ENCODE data around the gene BAZ1A. TPM values are rescaled to one million over a fixed set of nuclear protein-coding genes. Genes with fewer than 3 reads are reported as not detected.

The BAZ1A gene
- total and polyA plus RNA-seq, 10 of the 15 experiments (the other 5 are each of a cell fraction or from before 2014, with no cell fraction given): 34.3 to 96.5 (median 50.7) TPM

DNA sequence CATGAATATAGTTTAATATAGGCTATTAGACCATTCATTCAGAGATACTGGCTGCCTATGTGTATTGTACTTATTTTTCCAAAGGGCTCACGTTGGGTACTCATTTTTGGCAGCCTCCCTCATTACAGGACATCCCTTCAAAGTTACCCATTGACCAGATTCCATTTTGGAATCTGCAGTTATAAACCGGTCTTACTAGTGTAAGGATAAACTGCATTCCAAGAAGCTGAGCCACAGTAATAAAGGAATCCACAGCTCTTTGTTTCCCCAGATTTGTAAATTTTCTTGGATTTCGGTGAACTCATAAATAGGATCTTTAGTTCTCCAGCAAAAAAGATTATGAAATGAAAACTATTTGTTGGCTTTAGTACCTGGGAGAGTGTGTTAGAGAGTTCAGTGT, 141.9 kb downstream of the BAZ1A start (continued):
- TF ChIP-seq, protein P1, sequence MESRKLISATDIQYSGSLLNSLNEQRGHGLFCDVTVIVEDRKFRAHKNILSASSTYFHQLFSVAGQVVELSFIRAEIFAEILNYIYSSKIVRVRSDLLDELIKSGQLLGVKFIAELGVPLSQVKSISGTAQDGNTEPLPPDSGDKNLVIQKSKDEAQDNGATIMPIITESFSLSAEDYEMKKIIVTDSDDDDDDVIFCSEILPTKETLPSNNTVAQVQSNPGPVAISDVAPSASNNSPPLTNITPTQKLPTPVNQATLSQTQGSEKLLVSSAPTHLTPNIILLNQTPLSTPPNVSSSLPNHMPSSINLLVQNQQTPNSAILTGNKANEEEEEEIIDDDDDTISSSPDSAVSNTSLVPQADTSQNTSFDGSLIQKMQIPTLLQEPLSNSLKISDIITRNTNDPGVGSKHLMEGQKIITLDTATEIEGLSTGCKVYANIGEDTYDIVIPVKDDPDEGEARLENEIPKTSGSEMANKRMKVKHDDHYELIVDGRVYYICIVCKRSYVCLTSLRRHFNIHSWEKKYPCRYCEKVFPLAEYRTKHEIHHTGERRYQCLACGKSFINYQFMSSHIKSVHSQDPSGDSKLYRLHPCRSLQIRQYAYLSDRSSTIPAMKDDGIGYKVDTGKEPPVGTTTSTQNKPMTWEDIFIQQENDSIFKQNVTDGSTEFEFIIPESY (IDR thresholded peaks at IDR 0.05): no peak
- no peak for TF ChIP-seq EZH2 (IDR thresholded peaks at IDR 0.05; ENCODE audit: borderline replicate concordance, control insufficient read depth, low read depth, low read length)
- no peak for TF ChIP-seq SMARCA5 (IDR thresholded peaks at IDR 0.05)
- TF ChIP-seq ZNF384 (IDR thresholded peaks at IDR 0.05; ENCODE audit: borderline replicate concordance, low read depth, low read length): no peak
- TF ChIP-seq RB1 (IDR thresholded peaks at IDR 0.05; ENCODE audit: borderline replicate concordance): no peak

DNA sequence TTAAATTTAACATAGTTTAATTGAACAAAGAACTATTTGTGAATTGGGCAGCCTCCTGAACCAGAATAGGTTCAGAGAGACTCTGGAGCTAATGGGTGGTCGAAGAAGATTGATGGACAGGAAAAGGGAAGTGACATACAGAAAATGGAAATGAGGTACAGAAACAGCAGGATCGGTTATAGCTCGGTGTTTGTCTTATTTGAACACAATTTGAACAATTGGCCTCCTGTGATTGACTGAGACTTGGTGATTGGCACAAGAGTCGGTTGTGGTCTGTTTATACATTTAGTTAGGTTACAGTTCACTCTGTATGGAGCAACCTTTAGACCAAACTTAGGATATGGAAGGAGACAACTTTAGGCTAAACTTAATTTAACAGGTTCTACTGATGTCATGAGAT, 142.4 kb downstream of the BAZ1A start:
- POLR2A ChIA-PET: interaction anchor here (0.6 to 1.4 kb wide), 3 partner anchors 16 to 377 kb away, joined by 3 read pairs; no protein-coding TSS in a partner anchor
- BruUV-seq (replicated peaks): no TSS peak
- no peak overlapping the region for H3K9ac ChIP-seq (ENCODE audit: control insufficient read depth, insufficient read depth, low read length)

More for the DNA sequence above, 142.4 kb downstream of the BAZ1A start:
- ChIA-PET CTCF (interaction anchor here (0.7 to 2.6 kb wide), 8 partner anchors 8 to 267 kb away, joined by 3 to 23 read pairs (median 3); no protein-coding TSS in a partner anchor), SMC1A (ENCODE audit: uncharacterized antibody, unreplicated experiment) (no interaction called here), RAD21 (ENCODE audit: unreplicated experiment) (interaction anchor here (1.8 kb wide), 1 partner anchor 10 kb away, joined by 7 read pairs; no protein-coding TSS in a partner anchor)
- FAIRE-seq (no peak), ATAC-seq (peak; percentile 28; the same call in 2 of the 3 replicates), DNase-seq (ENCODE audit: low read depth, low spot score) (no peak)
- H3K79me2 ChIP-seq (ENCODE audit: control insufficient read depth, insufficient read depth, low read length): no peaks in the 10 kb centered on the region
- H2AFZ ChIP-seq (ENCODE audit: control insufficient read depth, low read depth, low read length): no peak overlapping the region
- H3K36me3 ChIP-seq (ENCODE audit: control insufficient read depth in 2 of 2, insufficient read depth in 2 of 2, low read length in 1 of 2): no peaks in the 10 kb centered on the region
- H3K4me1 ChIP-seq (ENCODE audit: control insufficient read depth, insufficient read depth, low read length): no peaks in the 10 kb centered on the region
- no peaks in the 10 kb centered on the region for H3K27me3 ChIP-seq (replicated peaks in 1 of 2; ENCODE audit: control insufficient read depth in 2 of 2, insufficient read depth in 2 of 2, low read length in 1 of 2)
- no peak overlapping the region for H3K4me2 ChIP-seq (ENCODE audit: control insufficient read depth, insufficient read depth)
- intact Hi-C loops (cut with micrococcal nuclease; ENCODE audit: unreplicated experiment) (no loop called here), in situ Hi-C loops (cut with MboI) (no loop called here)
- H3K9me3 ChIP-seq (replicated peaks; ENCODE audit: control insufficient read depth, insufficient read depth, low read length): no peaks in the 10 kb centered on the region
- no peak overlapping the region for H3K4me3 ChIP-seq
- WGBS (ENCODE audit: insufficient coverage, insufficient replicate concordance, low lambda C conversion rate, missing lambda C conversion rate): 0% methylated on average over 4 of the region's 4 CpGs
- H3K27ac ChIP-seq (ENCODE audit: control insufficient read depth, insufficient read depth): no peak overlapping the region
- TF ChIP-seq WRNIP1 (IDR thresholded peaks at IDR 0.05; ENCODE audit: borderline replicate concordance, low read depth, low read length) (no peak), SPI1 (IDR thresholded peaks at IDR 0.05; ENCODE audit: borderline replicate concordance, insufficient read depth, low read depth, low read length) (peak; percentile 30; the same call in 1 of the 2 replicates), HDAC6 (IDR thresholded peaks at IDR 0.05; ENCODE audit: unreplicated experiment) (no peak), RB1 (IDR thresholded peaks at IDR 0.05; ENCODE audit: borderline replicate concordance) (no peak), NR2F1 (conservative IDR thresholded peaks at IDR 0.05) (no peak), IKZF2 (IDR thresholded peaks at IDR 0.05) (no peak), KLF5 (IDR thresholded peaks at IDR 0.05; ENCODE audit: partially characterized antibody) (no peak)
- TF ChIP-seq, protein P2, sequence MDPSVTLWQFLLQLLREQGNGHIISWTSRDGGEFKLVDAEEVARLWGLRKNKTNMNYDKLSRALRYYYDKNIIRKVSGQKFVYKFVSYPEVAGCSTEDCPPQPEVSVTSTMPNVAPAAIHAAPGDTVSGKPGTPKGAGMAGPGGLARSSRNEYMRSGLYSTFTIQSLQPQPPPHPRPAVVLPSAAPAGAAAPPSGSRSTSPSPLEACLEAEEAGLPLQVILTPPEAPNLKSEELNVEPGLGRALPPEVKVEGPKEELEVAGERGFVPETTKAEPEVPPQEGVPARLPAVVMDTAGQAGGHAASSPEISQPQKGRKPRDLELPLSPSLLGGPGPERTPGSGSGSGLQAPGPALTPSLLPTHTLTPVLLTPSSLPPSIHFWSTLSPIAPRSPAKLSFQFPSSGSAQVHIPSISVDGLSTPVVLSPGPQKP (IDR thresholded peaks at IDR 0.05; ENCODE audit: low read depth, low read length): no peak
- TF ChIP-seq, protein P3, sequence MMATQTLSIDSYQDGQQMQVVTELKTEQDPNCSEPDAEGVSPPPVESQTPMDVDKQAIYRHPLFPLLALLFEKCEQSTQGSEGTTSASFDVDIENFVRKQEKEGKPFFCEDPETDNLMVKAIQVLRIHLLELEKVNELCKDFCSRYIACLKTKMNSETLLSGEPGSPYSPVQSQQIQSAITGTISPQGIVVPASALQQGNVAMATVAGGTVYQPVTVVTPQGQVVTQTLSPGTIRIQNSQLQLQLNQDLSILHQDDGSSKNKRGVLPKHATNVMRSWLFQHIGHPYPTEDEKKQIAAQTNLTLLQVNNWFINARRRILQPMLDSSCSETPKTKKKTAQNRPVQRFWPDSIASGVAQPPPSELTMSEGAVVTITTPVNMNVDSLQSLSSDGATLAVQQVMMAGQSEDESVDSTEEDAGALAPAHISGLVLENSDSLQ (IDR thresholded peaks at IDR 0.05): peak; percentile 75
- TF ChIP-seq, protein P4, sequence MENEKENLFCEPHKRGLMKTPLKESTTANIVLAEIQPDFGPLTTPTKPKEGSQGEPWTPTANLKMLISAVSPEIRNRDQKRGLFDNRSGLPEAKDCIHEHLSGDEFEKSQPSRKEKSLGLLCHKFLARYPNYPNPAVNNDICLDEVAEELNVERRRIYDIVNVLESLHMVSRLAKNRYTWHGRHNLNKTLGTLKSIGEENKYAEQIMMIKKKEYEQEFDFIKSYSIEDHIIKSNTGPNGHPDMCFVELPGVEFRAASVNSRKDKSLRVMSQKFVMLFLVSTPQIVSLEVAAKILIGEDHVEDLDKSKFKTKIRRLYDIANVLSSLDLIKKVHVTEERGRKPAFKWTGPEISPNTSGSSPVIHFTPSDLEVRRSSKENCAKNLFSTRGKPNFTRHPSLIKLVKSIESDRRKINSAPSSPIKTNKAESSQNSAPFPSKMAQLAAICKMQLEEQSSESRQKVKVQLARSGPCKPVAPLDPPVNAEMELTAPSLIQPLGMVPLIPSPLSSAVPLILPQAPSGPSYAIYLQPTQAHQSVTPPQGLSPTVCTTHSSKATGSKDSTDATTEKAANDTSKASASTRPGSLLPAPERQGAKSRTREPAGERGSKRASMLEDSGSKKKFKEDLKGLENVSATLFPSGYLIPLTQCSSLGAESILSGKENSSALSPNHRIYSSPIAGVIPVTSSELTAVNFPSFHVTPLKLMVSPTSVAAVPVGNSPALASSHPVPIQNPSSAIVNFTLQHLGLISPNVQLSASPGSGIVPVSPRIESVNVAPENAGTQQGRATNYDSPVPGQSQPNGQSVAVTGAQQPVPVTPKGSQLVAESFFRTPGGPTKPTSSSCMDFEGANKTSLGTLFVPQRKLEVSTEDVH (IDR thresholded peaks at IDR 0.05; ENCODE audit: low read depth, partially characterized antibody): no peak
- no peaks in the 10 kb centered on the region for H4K20me1 ChIP-seq (ENCODE audit: control insufficient read depth, insufficient read depth)

All from GM12878 (cell line).